GM19238 (cell line): Measurements from ENCODE around the gene GAREM1.

Experiments used
- DNase-seq: peaks from one replicate; pipeline ENCODE4 v3.0.0; 2011; ENCODE audit warnings: low spot score; ENCODE audit not compliant: insufficient read length

The GAREM1 gene

DNA sequence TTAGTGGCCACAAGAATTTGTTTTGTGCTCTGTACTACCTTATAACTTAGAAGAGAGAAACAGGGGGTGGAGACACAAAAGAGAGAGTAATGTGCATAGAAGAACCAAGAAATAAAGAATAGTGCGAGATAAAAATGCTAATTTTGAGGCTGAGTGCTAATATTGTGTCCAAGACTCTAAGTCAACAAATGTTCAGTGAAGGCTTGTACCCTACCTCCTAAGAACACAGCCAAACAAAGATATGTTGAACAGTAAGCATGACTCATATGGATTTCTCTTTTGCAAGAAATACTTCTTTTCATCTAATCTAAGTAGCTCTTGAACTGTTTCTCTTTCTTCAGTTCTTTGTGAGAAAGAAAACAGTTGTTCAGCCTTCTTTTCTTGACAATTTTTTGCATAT, 45.2 kb downstream of the GAREM1 start:
- no peak for DNase-seq

GRCh38 chr18:32424696-32425095, 46.0 kb downstream of the GAREM1 start:
- no peak for DNase-seq

- DNase-seq: no peak
Measured at GRCh38 chr18:32422978-32423740, 47.5 kb downstream of the GAREM1 start.

DNA sequence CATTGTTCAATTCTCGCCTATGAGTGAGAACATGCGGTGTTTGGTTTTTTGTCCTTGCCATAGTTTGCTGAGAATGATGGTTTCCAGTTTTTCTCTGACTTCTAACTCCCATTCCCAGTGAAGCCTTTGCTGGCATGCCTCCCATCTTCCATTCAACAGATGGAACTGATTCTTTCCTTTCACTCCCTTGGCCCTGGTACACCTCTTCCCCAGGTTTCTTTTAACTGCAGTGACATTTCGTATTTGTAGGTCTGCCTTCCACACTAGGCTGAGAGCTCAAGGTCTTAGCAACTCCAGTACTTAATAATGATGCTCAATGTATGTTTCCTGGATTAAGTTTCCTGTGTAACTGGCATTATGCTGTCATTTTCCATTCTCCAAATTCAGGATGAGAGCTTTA, 48.5 kb downstream of the GAREM1 start:
- DNase-seq: no peak

- DNase-seq: no peak
Measured at GRCh38 chr18:32420084-32420750, 50.5 kb downstream of the GAREM1 start.

DNA sequence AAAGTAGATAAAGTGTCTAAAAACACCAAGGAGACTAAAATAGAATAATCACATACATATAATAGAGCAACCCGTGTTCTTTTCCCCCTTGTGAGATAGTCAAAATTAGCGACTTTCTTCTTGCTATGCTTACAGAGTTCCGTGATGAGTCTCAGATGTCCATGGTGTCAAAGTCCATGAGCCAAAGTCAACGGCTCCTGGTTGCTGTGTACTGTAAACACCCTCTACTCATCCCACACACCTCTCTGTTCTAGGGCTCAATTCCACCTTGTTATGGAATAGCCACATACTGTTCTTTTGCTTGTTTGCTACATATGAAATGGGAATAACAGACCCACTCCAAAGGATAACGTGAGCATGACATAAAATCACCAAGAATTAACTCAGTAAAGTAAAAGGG, 52.5 kb downstream of the GAREM1 start:
- no peak for DNase-seq

GRCh38 chr18:32405588-32405987, 65.1 kb downstream of the GAREM1 start:
- DNase-seq: no peak

DNA sequence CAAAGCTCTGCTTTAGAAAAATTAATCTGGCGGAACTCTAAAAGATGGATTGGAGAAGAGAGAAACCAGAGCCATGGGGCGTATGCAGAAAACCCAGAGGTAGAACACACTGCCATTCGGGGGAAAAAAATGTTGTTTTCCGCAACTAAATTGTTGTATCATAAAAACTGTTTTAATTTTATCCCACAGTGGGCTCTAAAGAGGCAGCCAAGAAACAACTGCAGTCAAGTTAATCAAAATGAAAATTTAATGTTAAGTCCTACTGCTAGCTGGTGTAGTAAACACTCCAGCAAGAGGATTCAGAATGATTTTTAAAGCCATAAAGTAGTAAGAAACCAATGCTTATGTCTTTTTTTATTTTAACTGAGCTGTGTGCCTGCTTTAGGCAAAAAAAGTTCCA, 69.1 kb downstream of the GAREM1 start:
- no peak for DNase-seq

DNA sequence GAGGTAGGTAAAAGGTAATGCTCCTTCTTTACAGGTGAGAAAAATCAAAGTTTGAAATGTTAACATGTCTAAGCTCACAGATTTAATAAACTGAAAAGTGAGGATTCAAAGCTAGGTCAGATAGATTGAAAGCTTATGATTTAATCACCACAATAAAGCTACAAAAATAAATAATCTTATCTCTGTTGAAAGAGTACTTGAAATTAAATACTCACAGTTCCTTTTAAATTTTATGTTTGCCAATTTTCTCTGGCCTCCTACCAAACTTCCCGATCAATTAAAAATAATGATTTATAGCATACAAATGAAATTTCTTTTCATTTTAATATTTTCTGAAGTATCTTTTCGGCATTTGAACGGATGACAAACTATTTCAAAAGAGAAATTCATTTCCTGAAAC, 77.3 kb downstream of the GAREM1 start:
- DNase-seq: no peak

- no peak for DNase-seq
Measured at GRCh38 chr18:32391126-32391525, 79.6 kb downstream of the GAREM1 start.

DNA sequence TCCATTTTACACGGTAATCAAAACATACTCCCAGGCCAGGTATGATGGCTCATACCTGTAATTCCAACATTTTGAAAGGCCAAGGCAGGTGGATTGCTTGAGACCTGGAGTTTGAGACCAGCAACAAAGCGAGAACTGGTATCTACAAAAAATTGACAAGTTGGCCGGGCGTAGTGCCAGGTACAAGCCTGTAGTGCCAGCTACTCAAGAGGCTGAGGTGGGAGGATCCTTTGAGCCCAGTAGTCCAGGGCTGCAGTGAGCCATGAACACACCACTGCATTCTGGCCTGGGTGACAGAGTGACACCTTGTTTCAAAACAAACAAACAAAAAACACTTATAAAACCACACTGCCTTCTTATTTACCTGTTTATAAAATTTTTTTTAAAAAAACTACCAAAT, 80.8 kb downstream of the GAREM1 start:
- no peak for DNase-seq

- DNase-seq: no peak
Measured at GRCh38 chr18:32389191-32389590, 81.5 kb downstream of the GAREM1 start.

DNA sequence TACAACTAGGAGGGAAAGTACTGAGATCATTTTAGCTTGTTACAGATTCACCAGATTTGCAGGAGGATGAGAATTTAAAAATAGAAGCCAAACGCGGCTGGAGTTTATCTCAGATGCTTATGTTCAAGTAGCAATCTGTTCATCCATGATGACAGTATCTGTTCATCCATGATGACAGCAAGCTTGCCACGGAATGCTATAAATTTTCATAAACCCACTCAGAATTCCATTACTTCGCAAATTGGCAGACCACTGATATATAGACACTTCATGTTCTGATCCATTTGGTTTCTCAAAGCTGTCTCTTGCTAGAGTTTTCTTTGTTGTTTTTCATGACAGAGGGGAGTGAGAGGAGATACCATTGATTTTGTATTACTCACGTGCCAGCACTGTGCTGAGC, 84.2 kb downstream of the GAREM1 start:
- no peak for DNase-seq

GRCh38 chr18:32383050-32383819, 87.4 kb downstream of the GAREM1 start:
- no peak for DNase-seq

DNA sequence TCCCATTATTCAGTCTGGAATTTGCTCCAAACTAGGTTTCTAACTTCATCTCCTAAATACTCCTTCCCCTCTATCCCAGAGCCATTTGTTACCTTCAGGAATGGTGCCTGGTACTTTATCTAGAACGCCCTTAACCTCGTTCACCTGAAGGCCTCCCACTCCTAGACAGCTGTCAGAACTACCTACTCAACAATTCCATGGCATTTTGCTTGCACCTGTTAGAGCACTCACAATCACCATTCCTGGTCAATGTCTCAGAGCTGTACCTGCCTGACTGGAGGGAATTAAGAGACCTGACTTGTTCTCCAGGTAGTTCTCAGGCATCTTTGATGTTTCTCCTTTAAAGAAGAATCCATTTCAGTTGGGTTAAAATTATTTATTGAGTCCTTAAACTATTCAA, 88.9 kb downstream of the GAREM1 start:
- no peak for DNase-seq

DNA sequence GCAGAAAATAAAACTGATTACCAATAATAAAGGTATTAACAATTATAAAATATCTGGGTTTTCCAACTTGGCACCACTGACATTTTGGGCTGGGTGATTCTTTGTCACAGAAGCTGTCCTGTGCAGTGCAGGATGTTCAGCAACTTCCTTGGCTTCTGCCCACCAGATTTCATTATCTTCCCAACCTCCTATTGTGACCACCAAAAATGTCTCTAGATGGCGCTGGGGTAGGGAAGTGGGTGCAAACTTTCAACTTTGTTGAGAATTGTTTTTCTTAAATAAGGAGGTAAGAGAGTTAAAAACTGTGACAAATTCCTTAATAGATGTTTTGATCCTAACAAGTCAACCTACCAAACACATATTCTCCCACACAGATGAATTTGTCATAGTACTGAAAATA, 90.1 kb downstream of the GAREM1 start:
- no peak for DNase-seq

GRCh38 chr18:32379891-32380290, 90.8 kb downstream of the GAREM1 start:
- no peak for DNase-seq

GRCh38 chr18:32378705-32379104, 92.0 kb downstream of the GAREM1 start:
- no peak for DNase-seq

DNA sequence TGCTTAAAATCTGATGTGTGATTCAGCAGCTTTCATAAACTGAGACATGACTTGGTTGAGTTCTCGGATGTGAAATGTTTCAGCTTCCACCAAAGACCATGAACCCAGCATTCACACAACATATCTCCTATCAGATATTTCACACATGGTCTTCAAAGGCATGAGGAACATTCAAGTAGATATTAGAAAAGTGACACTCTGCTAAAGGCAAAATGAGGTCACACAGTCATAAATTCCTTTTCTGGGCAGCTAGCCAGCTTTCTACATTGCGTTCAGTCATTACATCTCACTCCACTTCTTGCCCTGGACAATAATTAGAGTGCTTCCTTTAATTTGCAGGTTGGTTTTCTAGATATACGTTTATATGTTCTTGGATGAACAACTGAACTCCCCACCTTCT, 96.7 kb downstream of the GAREM1 start:
- DNase-seq: no peak

DNA sequence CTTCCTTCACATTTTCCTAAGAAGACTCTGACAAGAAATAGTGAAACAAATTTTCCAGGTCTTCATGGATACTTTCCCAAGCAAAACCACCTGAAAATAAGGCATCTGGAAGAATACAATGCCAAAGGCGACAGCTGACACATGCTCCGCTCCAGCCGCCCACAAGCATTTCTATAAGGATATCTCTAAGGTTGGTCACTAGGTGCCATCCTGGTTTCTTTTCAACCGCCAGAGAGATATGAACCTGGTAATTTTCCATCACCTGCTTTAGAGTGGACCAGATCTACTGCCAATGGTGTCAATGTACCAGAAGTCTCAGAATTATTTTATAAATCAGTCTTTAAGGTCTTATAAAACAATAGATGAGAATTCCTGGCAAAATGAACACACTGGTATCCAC, 97.2 kb downstream of the GAREM1 start:
- no peak for DNase-seq

DNA sequence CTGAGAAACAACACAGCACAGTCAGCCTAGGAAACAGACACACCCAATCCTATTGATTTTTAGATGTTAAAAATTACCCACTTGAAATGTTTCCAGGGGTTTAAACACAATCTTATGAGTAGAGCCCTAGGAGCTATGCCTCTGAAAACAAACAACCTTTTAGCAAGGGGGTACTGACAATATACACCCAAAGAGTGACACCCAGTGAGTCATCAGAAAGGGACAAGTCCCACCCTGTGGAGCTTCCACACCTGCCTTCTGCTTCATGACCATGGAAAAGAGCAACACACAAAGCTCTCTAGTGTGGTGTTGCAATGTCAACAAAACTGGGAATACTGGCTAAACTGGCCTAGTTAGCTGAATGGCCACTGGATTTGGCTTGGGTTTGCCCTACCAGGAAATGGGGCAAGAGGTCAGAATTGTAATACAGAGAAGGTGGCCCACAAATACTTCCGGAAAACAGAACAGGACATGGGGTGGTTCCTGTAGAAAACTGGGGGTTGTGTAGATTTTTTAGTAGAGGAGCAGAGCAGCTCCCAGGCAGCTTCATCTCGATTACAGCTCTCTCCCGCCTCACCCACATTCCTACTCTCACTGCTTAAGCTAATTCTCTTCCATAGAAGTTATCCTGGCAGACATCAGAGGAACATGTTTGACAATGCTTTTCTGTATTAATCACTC, 98.2 kb downstream of the GAREM1 start:
- no peak for DNase-seq

GRCh38 chr18:32372047-32372380, 98.7 kb downstream of the GAREM1 start:
- no peak for DNase-seq
